GM19238 (cell line): Measurements from ENCODE around the gene AMOTL1.

Source experiments
- DNase-seq: peaks from one replicate; pipeline ENCODE4 v3.0.0; 2011; ENCODE audit warnings: low spot score; ENCODE audit not compliant: insufficient read length

AMOTL1 gene

DNA sequence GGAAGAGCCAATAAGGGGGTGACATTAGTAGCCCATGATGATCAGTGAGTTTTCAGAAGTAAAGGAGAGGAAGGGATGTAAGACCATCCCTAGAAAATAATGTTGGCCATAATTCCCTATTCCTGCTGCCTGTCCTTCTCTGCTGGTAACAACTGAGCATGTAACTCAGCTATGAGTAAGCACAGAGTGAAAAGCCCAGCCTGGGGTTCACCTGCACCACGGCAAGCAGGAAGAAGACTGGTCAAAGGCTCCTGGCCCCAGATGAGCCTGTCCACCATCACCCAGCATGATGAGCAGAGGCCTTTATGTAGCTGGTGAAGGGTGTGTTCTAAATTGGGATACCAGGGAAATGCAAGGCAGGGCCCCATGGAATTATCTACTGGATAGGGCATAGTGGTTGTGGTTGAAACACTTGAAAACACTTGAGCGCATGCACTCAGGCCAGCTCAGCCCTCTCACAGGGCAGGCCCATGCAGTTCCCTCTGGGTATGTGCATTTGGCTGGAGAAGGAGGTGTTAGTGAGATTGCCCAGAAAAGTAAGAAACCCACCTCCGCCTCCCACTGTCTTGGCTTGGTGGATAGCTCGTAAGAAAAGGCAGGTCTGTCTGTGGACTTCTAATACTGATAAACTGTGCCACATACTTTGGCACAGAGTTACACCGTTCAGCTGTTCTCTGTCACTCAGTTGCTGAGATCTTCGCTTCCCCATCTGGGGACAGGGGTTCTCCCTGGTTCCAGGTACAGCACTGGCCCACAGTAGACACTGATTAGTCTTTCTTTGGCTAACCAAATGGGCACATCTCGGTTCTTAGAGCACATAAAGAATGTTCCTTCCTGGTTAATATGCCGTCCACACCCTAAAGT lies 86.8 kb downstream of the AMOTL1 start:
- no peak for DNase-seq

DNA sequence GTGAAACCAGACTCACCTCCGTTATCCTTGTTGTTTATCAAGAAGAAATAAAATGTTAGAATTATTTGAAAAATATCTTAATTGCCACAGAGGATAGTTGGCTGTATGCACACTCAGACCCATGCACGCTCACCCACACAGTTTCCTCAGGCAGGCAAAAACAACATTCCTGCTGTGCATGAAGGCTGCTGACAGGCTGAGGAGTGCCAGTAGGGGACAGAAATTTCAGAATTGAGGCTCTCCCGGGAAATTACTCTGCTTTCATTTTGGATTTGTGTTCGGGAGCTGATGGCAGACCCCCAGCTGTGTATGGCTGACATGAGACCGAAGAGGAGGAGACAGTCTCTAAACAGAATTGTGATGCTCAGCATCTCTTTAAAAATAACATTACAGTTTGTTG lies 87.5 kb downstream of the AMOTL1 start:
- no peak for DNase-seq

DNA sequence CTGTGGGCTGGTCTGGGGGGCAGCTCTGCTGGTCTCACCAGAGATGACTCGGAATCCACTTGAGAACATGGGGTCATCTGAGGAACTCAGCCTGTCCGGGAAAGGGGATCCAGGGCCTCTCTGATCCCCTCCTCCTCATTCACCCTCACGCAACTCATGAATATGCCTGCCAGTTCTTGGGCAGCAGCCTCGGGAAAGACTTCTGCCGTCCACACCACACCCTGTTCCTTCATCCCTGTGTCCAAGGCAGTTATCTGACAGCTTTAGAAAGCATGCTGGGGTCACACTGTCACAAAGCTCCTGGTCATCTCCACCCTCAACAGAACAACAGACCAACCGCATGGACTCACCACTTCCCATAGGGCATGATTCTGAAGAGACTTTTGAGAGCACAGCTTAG lies 88.3 kb downstream of the AMOTL1 start:
- DNase-seq = no peak

DNA sequence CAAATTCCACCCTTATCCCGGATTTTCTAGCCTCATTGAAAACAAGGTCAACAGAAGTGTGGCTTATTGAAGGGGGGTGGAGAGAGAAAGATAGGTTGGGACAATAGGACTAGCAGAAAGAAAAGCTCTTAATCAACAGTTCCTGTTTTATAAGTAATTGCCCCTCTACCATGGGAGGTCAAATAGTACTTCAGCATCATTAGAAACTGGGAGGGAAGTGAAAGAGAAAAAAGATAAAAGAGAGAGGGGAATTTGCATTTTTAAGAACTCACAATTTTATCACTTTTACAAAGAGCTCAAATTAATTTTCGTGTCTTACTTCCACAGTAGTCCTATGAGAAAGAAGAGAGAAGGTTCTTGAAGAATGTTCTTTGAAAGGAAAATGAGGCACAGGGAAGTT lies 89.2 kb downstream of the AMOTL1 start:
- no peak for DNase-seq

DNA sequence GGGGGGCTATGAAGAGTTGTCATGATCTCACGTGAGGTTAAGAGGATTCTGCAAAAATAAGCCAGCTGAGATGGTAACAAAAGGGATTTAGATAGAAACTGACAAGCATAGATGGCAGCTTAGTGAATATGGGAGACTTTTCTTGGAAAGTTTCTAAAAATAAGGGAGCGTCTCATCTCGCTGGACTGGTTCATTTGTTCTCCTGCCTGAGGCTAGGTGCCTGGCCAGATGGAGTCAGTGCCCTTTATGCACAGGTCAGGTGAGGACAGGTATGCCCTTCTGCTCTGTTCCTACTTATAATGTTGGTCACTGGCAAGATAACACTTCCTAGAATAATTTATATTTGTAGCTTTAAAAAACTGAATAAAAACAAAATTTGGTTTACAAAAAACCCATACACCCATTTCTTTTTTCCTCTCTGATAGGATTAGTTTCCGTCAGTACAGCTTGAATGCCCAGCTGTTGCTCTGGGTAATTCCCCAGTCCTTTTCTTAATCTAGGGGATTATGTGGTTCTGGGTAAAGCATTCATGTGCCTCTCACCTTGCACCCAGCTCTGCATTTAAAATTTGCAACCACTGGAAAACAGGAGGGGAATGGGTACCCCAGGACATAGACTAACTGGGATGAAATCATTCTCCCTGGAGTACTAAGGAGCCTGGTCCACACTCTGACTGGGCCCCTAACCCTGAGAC lies 90.0 kb downstream of the AMOTL1 start:
- DNase-seq = no peak

DNA sequence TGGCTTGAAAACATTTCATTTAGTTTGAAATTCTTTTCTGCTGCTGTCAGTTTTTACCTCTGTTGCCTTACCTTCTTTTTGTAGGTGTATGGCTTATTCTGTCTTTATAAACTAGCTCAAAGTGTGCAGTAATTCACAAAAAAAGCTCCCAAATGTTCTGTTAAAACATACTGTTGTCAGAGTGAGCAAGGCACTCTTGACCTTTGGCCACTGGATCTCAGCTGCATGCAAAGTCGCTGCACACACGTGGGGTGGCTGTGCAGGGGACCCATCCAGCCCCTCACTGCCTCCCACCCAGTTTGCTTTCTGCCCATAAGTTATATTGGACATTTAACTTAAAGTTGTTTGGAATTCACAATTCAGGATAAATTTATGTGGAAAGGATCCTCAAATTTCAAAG lies 92.2 kb downstream of the AMOTL1 start:
- no peak for DNase-seq

DNA sequence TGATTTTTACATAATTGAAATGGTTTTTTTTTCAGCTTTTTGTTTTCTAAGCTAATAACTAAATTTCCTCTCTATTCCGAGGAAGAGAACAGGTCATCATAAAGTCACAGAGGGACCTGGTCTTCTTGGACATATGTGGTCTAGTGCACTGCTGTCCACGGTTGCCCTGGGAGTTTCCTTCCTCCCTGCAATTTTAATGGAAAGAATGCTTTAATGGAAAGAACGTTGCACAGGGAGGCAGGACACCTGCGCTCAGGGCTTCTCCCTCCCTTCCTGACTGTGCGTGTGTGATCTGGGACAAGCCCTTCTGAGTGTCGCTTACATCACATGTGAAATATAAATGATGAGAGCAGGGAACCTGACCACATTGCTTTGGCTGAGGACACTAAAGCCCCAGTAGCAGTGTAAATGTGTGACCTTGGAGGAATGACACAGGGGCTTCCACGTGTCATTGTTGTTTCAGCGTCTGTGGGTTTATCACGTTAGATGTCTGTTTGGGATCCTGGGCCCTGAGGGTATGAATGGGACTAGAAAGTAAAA lies 93.2 kb downstream of the AMOTL1 start:
- no peak for DNase-seq

DNA sequence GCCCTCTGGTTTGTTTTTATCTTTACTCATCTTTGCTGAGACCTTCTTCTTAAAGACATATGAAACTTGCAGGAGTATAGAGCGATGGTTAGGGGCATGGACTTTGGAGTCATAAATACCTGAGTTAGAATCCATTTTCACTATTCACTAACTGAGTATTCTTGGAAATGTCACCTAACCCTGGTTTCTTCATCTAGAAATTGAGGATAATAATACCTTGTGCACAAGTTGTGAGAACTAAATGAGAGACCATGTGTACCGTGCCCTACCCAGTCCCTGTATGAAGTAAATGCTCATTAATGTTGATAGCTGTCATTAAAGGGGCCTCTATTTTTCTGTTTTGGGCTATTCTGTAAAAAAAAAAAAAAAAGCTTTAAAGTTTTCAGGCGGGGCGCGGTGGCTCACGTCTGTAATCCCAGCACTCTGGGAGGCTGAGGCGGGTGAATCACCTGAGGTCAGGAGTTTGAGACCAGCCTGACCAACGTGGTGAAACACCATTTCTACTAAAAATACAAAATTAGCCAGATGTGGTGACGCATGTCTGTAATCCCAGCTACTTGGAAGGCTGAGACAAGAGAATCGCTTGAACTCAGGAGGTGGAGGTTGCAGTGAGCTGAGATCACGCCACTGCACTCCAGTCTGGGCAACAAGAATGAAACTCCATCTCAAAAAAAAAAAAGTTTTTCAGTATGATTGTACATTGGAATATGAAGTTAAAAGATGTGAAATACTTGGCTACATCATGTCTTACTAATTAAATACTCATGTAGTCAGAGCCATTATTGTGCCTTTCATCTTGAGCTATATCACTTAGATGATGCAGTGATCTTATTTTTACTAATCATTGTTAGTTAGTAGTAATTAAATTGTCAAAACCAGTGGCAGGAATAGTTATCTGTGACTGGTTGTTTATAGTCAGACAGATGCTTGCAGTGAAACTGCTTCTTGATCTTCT lies 95.0 kb downstream of the AMOTL1 start:
- DNase-seq = no peak

DNA sequence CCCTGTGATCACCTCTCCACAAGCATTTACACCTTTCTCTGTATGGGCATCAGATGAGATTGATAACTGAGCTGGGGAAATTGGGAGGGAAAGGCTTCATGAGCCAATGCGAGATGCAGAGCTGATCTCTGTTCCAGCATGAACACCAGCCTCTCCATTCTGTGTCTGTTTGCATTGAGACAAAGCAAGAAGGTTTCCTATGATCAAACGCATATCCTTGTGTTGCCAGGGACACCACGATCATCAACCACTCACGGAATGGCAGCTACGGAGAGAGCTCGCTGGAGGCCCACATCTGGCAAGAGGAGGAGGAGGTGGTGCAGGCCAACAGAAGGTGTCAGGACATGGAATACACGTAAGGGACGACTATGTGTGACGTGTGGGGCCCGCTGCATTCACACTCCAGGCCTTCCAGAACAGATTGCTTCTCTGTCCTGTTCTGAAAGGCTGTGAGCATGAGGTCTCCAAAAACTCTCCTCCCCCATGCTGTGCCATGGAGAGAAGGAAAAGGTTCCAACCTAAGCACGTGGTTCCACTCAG lies 96.4 kb downstream of the AMOTL1 start:
- no peak for DNase-seq

DNA sequence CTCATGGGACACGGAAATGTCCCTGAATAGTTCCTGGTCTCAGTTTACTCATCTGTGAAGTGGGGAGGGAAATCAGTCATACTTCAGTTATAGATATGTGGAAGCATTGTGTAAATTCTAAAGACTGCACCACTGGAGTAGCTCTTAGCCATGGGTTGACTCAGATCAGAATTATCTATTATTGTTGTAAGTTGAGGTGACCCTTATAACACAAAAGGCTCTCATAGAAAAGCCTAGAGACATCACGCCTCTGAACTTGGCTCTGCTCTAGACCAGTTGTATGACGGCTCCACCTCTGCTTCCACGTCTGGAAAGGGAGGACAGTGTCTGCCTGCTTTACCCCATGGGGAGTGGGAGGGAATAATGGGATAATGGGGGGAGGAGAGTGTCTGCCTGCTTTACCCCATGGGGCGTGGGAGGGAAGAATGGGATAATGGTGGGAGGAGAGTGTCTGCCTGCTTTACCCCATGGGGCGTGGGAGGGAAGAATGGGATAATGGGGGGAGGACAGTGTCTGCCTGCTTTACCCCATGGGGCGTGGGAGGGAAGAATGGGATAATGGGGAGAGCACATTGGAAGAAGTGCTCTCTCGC lies 98.2 kb downstream of the AMOTL1 start:
- no peak for DNase-seq

DNA sequence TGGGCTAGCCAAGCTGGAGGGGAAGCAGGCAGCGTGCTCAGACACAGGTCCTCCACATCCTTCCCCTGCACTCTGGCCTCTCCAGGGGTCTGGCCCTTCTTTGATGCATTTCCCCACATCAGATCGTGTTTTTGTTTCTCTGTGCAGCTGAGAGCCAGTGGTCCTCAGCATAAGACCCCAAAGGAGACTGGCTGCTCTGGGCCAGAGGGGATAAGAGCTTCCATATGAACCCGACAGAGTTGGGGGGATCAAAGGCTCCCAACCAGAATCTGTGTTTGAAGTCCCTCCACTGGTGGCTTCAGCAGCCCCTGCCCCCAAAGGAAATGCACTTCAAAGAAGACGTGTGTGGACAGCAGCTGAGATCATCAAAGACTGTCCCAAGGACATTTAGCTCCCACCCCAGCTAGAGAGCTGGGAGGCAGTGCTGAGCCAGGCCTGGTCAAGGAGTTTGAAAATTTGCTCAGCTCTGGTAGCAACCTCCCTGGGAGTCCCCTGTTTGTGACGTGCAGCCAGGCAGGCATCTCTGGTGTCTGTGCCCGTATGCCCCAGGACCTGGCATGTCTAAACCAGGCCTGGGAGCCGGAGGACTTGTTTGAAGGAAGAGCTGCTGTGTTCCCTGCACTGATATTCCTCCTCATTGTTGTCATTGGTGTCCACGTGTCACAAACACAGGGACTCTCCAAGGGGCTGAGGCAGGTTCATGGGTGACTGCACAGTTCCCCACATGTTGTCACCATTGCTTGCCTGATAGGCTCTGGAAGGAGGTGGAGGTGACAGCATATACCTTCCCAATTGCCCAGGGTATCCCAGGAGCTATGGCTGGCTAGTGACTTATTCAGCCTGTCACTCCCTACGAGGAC lies 99.0 kb downstream of the AMOTL1 start:
- no peak for DNase-seq

DNA sequence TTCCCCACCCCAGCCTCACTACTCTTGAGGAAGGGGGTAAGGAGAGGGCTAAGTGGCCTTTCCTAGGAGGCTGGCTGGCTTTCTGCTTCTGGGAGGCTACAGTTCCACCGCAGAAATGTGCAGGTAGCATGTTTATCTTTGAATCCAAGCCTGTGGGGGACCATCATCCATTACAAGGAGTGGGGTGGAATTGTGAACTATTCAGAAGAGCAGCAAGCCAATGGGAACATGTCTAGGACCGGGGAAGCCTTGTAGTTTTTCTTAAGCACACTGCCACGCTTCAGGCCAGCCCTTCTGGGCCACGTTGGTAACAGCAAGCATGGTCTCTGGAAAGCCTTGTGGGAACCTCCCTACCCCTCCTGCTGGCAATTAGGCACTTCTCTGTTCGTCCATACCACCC lies 100.3 kb downstream of the AMOTL1 start:
- no peak for DNase-seq

DNA sequence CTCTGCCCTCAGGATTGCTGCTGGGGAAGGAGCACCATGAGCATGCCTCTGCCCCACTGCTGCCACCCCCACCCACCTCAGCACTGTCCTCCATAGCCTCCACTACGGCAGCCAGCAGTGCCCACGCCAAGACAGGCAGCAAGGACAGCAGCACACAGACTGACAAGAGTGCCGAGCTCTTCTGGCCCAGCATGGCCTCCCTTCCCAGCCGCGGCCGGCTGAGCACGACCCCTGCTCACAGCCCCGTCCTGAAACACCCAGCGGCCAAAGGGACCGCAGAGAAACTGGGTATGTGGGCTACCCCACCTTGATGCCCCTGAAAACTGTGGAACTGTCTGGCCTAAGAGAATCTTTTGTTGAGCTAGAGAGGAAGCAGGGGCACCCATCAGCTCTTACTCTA lies 101.0 kb downstream of the AMOTL1 start:
- DNase-seq = no peak

DNA sequence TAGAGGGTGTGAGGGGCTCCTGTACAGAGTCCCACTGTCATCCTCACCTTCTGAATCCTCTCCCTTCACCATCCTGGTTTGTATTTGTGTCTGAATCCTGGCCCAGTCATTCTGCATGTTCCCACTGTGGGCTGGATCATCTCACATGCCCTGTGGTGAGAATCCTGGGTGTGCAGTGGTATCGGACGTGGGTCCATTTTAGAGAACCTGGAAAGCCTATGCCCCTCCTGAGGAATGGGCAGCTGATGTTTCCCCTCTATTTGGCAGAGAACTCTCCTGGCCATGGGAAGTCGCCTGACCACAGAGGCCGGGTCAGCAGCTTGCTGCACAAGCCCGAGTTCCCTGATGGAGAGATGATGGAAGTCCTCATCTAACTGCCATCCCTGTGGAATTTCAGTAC lies 102.3 kb downstream of the AMOTL1 start:
- DNase-seq = no peak

DNA sequence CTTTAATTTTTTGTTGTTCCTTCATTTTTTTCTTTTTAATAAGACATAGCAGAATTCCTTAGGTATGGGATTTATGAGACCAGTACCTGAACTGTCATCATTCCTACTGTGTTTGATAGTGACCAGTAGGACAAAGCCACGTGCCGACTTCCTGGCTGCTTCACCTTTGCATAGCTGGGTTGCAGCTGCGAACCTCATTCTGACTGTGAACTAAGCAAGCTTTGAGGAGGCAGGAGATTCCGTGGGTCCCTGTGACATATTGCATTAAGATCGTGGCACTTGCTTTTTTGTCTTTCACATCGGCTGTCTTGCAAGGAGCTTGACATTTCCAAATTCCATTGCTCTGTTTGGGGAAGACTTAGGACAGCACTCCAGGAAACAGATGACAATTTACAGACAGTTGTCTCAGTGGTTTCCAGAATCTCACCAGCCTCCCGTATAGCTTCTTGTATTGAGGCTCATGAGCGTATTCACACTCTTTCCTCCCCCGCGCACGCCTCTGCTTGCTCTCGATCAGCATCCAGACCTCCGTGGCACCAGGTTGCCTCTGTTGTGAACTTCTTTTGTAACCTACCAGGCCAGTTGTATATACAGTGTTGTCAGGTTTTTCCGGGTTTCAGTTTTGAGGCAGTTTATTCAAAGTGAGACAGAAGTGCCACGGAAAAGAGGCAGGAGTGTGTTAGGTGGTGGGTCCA lies 103.5 kb downstream of the AMOTL1 start:
- no peak for DNase-seq

DNA sequence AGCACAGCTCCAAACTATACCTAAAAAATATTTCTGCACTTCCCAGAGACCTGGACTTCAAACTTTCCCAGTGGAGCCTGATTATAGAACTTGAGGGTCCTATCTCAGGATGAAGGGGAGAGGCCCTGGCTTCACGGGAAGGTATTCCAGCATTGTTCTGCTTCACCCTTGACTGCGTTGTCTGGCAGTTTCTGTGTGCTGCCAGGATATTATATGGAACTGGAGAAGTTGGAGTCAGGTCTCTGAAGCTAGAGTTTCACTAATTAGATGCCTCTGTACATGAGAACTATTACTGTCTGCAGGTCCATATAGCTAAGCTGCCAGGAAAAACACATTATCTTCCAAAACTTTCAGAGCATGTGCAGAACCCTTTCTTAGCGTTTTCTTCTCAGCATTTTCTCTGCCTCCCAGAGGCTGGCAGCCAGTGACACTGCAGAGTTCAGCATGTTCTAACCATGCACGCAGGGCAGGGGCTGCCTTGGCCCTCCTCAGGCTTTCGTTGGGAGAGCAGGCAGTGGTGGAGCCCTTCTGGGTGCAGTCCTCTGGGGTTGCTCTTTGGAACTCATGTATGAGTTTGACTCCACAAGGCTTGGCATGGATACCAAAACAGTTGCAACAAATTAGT lies 105.9 kb downstream of the AMOTL1 start:
- DNase-seq = no peak

DNA sequence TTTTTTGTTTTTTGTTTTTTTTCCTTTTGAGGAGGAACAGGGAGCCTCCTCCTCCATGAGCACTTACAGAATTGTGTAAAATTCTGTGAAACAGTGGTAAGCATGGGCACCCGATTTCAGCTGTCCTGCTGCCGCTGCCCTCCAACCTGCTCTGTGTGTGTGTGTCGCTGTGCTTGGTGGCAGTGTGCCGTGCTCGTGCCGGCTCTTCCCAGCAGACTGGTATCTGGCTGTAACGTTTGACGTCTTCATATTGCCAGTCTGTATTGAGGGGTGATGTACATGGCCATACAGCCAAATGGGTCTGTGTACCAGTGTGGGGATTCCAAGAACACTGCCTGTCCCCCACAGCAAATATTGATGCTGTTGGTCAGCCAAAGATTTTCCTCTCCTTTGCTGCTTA lies 108.1 kb downstream of the AMOTL1 start:
- DNase-seq = no peak

DNA sequence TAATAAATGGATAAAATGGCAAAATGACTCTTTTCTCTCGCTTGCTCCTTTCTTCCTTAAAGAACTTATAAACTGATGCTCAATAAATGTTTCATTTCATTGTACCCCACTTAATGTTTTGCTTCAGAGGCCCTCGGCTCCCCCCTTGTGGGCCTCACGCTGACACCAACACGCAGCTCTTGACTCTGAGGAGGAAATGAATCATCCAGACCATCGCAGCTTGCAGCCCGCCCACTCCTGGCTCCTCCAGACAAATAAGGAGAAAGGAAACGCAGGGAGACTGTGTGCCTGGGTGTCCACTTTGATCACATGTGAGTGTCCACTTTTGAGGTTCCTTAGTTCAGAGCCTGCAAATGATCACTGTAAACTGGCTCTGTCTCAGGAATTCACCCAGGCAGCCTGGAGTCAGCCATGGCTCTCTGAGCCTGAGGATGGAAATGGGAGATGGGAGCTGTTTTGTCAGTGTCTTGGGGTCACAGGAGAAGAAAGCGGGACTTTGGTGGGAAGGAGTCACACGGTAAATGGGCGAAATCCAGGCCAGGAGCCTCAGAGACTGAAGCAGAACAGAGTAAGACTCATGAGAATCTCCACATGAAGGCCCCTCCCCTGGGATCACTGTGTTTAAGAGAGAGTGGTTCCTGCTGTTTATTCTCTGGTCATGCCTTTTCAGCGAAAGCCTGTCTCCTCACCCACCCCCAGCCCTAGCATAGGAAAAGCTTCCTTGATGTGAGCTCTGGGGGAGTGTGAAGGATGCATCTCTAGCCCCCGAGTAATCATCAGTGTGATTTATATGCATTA lies 108.7 kb downstream of the AMOTL1 start:
- DNase-seq = peak; percentile 40
